ENCODE data around the gene NAA15.
"Not testable (repeated sequence)": the region's sequence is repeated elsewhere in the genome, so short reads cannot be mapped to it uniquely, and the experiment has no call there.

NAA15 gene

GRCh38 chr4:139314047-139314800 is 12.9 kb downstream of the NAA15 start:
- H3K27ac ChIP-seq: no peak overlapping the region
- H3K36me3 ChIP-seq: peaks cover 53% of the 10 kb centered on the region
- H4K20me1 ChIP-seq: peaks cover 96% of the 10 kb centered on the region
- no peak overlapping the region for H3K4me3 ChIP-seq
- no peaks in the 10 kb centered on the region for H3K27me3 ChIP-seq
- no peak for TF ChIP-seq Cebpa-rat (IDR thresholded peaks at IDR 0.05)
- no peak overlapping the region for H3K9ac ChIP-seq
- H3K4me1 ChIP-seq: peaks cover 30% of the 10 kb centered on the region
- H3K4me2 ChIP-seq: no peak overlapping the region; the same call in 1 of the 2 replicates
- peaks cover 49% of the 10 kb centered on the region for H3K9me3 ChIP-seq

DNA sequence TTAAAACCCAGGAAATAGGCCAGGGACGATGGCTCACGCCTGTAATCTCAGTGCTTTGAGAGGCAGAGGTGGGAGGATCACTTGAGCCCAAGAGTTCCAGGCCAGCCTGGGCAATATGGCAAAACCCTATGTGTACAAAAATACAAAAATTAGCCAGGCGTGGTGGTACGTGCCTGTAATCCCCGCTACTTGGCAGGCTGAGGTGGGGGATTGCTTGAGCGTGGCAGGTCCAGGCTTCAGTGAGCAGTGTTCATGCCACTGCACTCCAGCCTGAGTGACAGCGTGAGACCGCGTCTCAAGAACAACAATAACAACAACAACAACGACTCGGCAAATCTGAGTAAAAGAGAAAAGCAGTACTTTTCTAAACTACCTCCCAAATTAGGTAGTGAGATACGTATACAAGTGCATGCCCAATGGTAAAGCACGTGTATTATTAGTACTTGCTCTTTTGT is 13.9 kb downstream of the NAA15 start:
- no peak overlapping the region for H3K27ac ChIP-seq

GRCh38 chr4:139316733-139317132 is 15.4 kb downstream of the NAA15 start:
- no peaks in the 10 kb centered on the region for H3K27me3 ChIP-seq
- H3K4me2 ChIP-seq: no peak overlapping the region
- H3K4me3 ChIP-seq: no peak overlapping the region
- peaks cover 96% of the 10 kb centered on the region for H4K20me1 ChIP-seq
- no peak overlapping the region for H3K9ac ChIP-seq
- peaks cover 68% of the 10 kb centered on the region for H3K9me3 ChIP-seq
- no peak for TF ChIP-seq Cebpa-rat (IDR thresholded peaks at IDR 0.05)
- no peak overlapping the region for H3K27ac ChIP-seq
- H3K4me1 ChIP-seq: peaks cover 23% of the 10 kb centered on the region
- H3K36me3 ChIP-seq: peaks cover 60% of the 10 kb centered on the region

More for the DNA sequence above, 13.9 kb downstream of the NAA15 start:
- no peak overlapping the region for H3K4me3 ChIP-seq
- peaks cover 30% of the 10 kb centered on the region for H3K4me1 ChIP-seq
- H4K20me1 ChIP-seq: peaks cover 96% of the 10 kb centered on the region
- no peak for TF ChIP-seq Cebpa-rat (IDR thresholded peaks at IDR 0.05)
- H3K36me3 ChIP-seq: peaks cover 54% of the 10 kb centered on the region
- no peak overlapping the region for H3K4me2 ChIP-seq
- H3K9ac ChIP-seq: no peak overlapping the region
- no peaks in the 10 kb centered on the region for H3K27me3 ChIP-seq
- H3K9me3 ChIP-seq: peaks cover 55% of the 10 kb centered on the region

DNA sequence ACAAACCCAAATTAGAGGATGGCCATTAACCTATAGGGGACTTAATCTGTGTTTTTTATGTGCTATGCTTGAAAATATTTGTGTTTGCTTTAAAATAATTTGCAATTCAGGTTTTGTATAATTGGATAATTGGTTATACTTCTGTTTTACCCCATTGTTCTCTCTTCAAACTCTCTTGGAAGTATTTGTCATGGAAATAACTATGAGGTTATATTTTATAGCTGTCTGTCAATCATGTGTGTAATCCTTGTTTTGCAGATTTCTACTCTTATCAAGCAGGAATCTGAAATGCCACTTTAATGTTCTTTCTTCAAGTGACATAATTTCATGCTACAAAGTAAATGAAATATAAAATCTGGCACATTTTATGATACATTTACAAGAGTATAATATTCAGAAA is 16.3 kb downstream of the NAA15 start:
- Histone ChIP-seq H3K36me3 (peaks cover 60% of the 10 kb centered on the region), H4K20me1 (peaks cover 96% of the 10 kb centered on the region), H3K27me3 (no peaks in the 10 kb centered on the region), H3K4me2 (no peak overlapping the region), H3K27ac (no peak overlapping the region), H3K4me1 (peaks cover 14% of the 10 kb centered on the region), H3K9me3 (peaks cover 74% of the 10 kb centered on the region), H3K9ac (no peak overlapping the region), H3K4me3 (no peak overlapping the region)
- TF ChIP-seq Cebpa-rat (IDR thresholded peaks at IDR 0.05): no peak

DNA sequence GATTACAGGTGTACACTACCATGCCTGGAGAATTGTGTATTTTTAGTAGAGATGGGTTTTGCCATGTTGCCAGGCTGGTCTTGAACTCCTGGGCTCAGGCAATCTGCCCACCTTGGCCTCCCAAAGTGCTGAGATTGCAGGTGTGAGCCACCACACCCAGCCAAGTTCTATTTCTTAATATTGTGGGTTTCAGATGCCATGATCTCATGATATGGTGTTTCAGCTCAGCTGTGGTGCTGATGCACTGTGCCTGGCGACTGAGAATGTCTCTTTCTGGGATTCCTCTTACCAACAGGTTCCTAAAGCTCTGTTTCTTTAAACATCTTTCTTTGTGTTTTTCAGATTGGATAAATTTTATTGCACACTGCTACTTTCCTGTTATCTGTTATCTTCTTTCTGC is 18.3 kb downstream of the NAA15 start:
- no peak overlapping the region for H3K27ac ChIP-seq
- no peak overlapping the region for H3K9ac ChIP-seq
- H3K9me3 ChIP-seq: peaks cover 64% of the 10 kb centered on the region
- H3K27me3 ChIP-seq: no peaks in the 10 kb centered on the region
- TF ChIP-seq Cebpa-rat (IDR thresholded peaks at IDR 0.05): no peak
- peaks cover 96% of the 10 kb centered on the region for H4K20me1 ChIP-seq
- H3K4me1 ChIP-seq: no peaks in the 10 kb centered on the region
- H3K36me3 ChIP-seq: peaks cover 48% of the 10 kb centered on the region
- no peak overlapping the region for H3K4me2 ChIP-seq
- H3K4me3 ChIP-seq: no peak overlapping the region

GRCh38 chr4:139322070-139322469 is 20.8 kb downstream of the NAA15 start:
- H4K20me1 ChIP-seq: peaks cover 100% of the 10 kb centered on the region
- not testable (repeated sequence) for H3K4me1 ChIP-seq, H3K4me3 ChIP-seq, H3K27me3 ChIP-seq, H3K27ac ChIP-seq, H3K9ac ChIP-seq, H3K4me2 ChIP-seq
- peaks cover 39% of the 10 kb centered on the region for H3K36me3 ChIP-seq
- H3K9me3 ChIP-seq: peaks cover 39% of the 10 kb centered on the region

- H3K4me2 ChIP-seq, H3K4me3 ChIP-seq, H3K27ac ChIP-seq, H3K4me1 ChIP-seq, H3K27me3 ChIP-seq, H3K9ac ChIP-seq: not testable (repeated sequence)
- peaks cover 36% of the 10 kb centered on the region for H3K9me3 ChIP-seq
- H3K36me3 ChIP-seq: peaks cover 39% of the 10 kb centered on the region
- peaks cover 100% of the 10 kb centered on the region for H4K20me1 ChIP-seq
These were observed 21.2 kb downstream of the NAA15 start for GRCh38 chr4:139322541-139322940.

DNA sequence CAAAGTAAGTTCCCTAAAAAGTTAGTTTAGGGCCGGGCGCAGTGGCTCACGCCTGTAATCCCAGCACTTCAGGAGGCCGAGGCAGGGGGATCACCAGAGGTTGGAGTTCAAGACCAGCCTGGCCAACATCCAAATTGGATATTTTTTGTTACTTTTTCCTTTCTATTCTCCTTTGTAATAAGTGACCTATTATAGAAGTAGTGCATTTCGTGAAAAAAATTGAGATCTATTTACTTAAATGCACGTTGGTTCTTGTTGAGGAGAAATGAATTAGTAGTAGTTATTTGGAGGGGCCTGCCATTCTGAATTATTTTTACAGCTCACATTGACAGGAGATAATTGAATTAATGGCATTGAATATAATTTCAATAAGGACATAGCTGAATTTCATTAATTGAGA is 23.3 kb downstream of the NAA15 start:
- no peak overlapping the region for H3K9ac ChIP-seq
- TF ChIP-seq Cebpa-rat (IDR thresholded peaks at IDR 0.05): no peak
- H3K27me3 ChIP-seq: no peaks in the 10 kb centered on the region
- H3K36me3 ChIP-seq: peaks cover 44% of the 10 kb centered on the region
- H3K4me3 ChIP-seq: no peak overlapping the region
- no peak overlapping the region for H3K4me2 ChIP-seq
- no peak overlapping the region for H3K27ac ChIP-seq
- no peaks in the 10 kb centered on the region for H3K4me1 ChIP-seq
- peaks cover 100% of the 10 kb centered on the region for H4K20me1 ChIP-seq
- peaks cover 43% of the 10 kb centered on the region for H3K9me3 ChIP-seq

DNA sequence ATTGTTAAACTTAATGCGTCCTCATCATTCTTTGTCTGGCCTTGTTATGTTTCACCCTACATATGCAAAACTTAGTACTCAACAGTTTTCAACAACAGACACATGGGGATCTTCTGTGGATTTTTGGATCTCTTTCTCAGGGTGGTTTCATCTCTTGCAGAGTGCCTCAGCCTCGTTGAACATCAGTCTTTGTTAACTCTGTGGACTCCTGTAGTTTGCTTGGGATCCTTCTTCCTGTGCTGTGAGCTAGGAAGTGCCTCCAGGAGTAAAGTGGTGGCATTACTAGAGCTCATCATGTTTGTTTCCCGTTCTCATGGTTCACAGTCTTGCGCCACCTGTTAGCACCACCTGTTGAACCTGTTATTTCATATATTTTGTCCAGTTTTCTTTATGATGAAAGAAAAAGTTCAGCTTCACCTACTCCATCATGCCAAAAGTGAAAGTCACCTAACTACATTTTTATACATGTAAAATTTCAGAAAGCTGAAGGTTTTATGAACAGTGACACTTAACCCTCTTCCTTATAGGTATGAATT is 28.4 kb downstream of the NAA15 start:
- peaks cover 100% of the 10 kb centered on the region for H4K20me1 ChIP-seq
- H3K9ac ChIP-seq: no peak overlapping the region
- peaks cover 65% of the 10 kb centered on the region for H3K36me3 ChIP-seq
- H3K9me3 ChIP-seq: peaks cover 21% of the 10 kb centered on the region
- no peak overlapping the region for H3K27ac ChIP-seq
- H3K27me3 ChIP-seq: no peaks in the 10 kb centered on the region
- no peak overlapping the region for H3K4me3 ChIP-seq
- H3K4me2 ChIP-seq: no peak overlapping the region
- no peaks in the 10 kb centered on the region for H3K4me1 ChIP-seq
- no peak for TF ChIP-seq Cebpa-rat (IDR thresholded peaks at IDR 0.05)

DNA sequence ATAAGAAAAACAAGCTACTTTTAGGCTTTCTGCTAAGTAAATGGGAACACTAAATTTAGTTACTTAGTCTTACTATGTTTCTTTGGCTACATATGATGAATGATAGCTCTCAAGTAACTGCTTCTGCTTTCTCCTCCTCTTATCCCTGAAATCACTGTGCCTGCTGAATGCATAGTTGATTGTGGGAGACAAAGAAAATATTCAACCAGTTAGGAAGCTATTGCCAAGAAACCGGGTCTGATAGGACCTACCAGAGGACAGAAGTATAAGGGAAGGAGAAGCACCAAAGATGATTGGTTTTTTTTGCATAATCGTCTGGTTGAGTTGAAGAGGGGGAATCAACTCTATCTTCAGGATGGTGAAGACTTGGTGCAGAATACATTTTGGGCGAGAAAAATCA is 29.0 kb downstream of the NAA15 start:
- no peak overlapping the region for H3K9ac ChIP-seq
- no peak overlapping the region for H3K4me2 ChIP-seq
- H3K4me1 ChIP-seq: no peaks in the 10 kb centered on the region
- no peaks in the 10 kb centered on the region for H3K27me3 ChIP-seq
- no peak for TF ChIP-seq Cebpa-rat (IDR thresholded peaks at IDR 0.05)
- H3K36me3 ChIP-seq: peaks cover 70% of the 10 kb centered on the region
- peaks cover 100% of the 10 kb centered on the region for H4K20me1 ChIP-seq
- H3K4me3 ChIP-seq: no peak overlapping the region
- no peak overlapping the region for H3K27ac ChIP-seq
- H3K9me3 ChIP-seq: peaks cover 21% of the 10 kb centered on the region
